ENCODE results near the gene CDH13. TPM values are rescaled to one million over a fixed set of nuclear protein-coding genes. Genes with fewer than 3 reads are reported as not detected.
A peak's percentile ranks its signal among the peaks of the same experiment; 100 is the strongest.

The CDH13 gene
- total and polyA plus RNA-seq, 2 donors (not counting 3 experiments of a cell fraction or from before 2014, with no cell fraction given) = 96.6 to 124 TPM

DNA sequence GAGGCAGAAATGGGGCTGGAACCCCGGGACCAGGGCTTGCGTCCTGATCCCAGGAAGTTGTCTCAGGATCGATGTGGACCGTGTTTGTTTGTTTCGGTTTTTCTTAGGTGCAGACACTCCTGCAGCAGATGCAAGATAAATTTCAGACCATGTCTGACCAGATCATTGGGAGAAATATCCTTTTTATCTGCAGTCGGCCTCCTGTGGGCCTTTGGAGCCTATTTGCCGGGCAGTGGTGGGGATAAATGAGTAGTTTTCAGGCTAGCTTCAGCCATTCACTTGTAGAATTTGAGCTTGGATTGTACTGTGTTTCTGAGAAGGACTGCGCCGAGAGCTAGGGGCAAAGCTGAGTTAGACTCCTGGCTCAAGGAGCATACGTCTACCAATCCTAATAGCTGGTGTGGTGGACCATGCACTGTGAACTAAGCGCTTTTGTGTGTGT is 1181.8 kb downstream of the CDH13 start:
- Histone ChIP-seq H3K9me3 (replicated peaks; ENCODE audit: control insufficient read depth, insufficient read depth, low read length) (no peaks in the 10 kb centered on the region), H2AFZ (ENCODE audit: low read depth, low read length) (no peak overlapping the region), H3K4me1 (ENCODE audit: control insufficient read depth, extremely low read depth, insufficient read depth, low read length) (peaks cover 9% of the 10 kb centered on the region), H4K20me1 (replicated peaks; ENCODE audit: control insufficient read depth, extremely low read depth, insufficient read depth, low read length) (no peaks in the 10 kb centered on the region), H3K4me3 (replicated peaks in 1 of 3; ENCODE audit: insufficient read depth in 1 of 3, low read depth in 1 of 3, low read length in 3 of 3) (peak overlapping the region; percentile 38 to 94 (median 66)), H3K4me2 (ENCODE audit: insufficient read depth, low read length) (peak overlapping the region; percentile 89), H3K27me3 (ENCODE audit: control insufficient read depth in 2 of 2, insufficient read depth in 2 of 2, low read length in 2 of 2) (no peaks in the 10 kb centered on the region), H3K27ac (ENCODE audit: insufficient read depth, low read depth, low read length) (peak overlapping the region; percentile 32), H3K9me1 (replicated peaks; ENCODE audit: control insufficient read depth, extremely low read depth, insufficient read depth, low read length) (no peaks in the 10 kb centered on the region), H3K9ac (replicated peaks; ENCODE audit: extremely low read depth, insufficient read depth, low read length) (peak overlapping the region; percentile 72), H3K79me2 (ENCODE audit: control insufficient read depth, insufficient read depth, low read length) (peaks cover 14% of the 10 kb centered on the region), H3K36me3 (ENCODE audit: control insufficient read depth in 2 of 2, extremely low read depth in 1 of 2, insufficient read depth in 2 of 2, low read length in 2 of 2) (peaks cover 0 to 3% of the 10 kb centered on the region in 2 experiments)
- TF ChIP-seq GATA2 (IDR thresholded peaks at IDR 0.05; ENCODE audit: insufficient read depth, insufficient read length, low read depth, low read length) (no peak), EZH2 (IDR thresholded peaks at IDR 0.05; ENCODE audit: borderline replicate concordance, low read depth, low read length, severe bottlenecking) (no peak), FOS (IDR thresholded peaks at IDR 0.05; ENCODE audit: borderline replicate concordance, insufficient read depth, low read length) (no peak), POLR2A (IDR thresholded peaks at IDR 0.05; ENCODE audit: low read depth, low read length) (no peak), POLR2AphosphoS5 (IDR thresholded peaks at IDR 0.05; ENCODE audit: insufficient read depth, low read depth, low read length) (no peak), JUN (IDR thresholded peaks at IDR 0.05; ENCODE audit: borderline replicate concordance, insufficient read depth, insufficient read length, low read depth) (no peak), MYC (IDR thresholded peaks at IDR 0.05; ENCODE audit: low read depth, low read length) (no peak)
- TF ChIP-seq, protein P1, sequence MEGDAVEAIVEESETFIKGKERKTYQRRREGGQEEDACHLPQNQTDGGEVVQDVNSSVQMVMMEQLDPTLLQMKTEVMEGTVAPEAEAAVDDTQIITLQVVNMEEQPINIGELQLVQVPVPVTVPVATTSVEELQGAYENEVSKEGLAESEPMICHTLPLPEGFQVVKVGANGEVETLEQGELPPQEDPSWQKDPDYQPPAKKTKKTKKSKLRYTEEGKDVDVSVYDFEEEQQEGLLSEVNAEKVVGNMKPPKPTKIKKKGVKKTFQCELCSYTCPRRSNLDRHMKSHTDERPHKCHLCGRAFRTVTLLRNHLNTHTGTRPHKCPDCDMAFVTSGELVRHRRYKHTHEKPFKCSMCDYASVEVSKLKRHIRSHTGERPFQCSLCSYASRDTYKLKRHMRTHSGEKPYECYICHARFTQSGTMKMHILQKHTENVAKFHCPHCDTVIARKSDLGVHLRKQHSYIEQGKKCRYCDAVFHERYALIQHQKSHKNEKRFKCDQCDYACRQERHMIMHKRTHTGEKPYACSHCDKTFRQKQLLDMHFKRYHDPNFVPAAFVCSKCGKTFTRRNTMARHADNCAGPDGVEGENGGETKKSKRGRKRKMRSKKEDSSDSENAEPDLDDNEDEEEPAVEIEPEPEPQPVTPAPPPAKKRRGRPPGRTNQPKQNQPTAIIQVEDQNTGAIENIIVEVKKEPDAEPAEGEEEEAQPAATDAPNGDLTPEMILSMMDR (IDR thresholded peaks at IDR 0.05; ENCODE audit: extremely low read depth in 1 of 2, insufficient read depth in 1 of 2, low read depth in 1 of 2, low read length in 2 of 2) = no peak
- TF ChIP-seq, protein P2, sequence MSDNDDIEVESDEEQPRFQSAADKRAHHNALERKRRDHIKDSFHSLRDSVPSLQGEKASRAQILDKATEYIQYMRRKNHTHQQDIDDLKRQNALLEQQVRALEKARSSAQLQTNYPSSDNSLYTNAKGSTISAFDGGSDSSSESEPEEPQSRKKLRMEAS (IDR thresholded peaks at IDR 0.05; ENCODE audit: insufficient read depth, insufficient read length) = no peak
- DNase-seq (ENCODE audit: low read depth, low spot score) (peak; percentile 12), FAIRE-seq (peak; percentile 79)
- dilution Hi-C loops (cut with MboI; ENCODE audit: extremely low pct_ligation_motif_present, low sequenced_read_pairs) = no loop called here
- intact Hi-C loops (cut with micrococcal nuclease) = loop anchor here (2.0 kb wide), 1 partner anchor 28 kb away; no protein-coding TSS in a partner anchor
- POLR2A ChIA-PET = interaction anchor here (0.6 kb wide), 1 partner anchor 452 kb away, joined by 6 read pairs; no protein-coding TSS in a partner anchor
- BruUV-seq (replicated peaks) = TSS peak; percentile 37
- CTCF ChIA-PET = interaction anchor here (1.6 kb wide), 1 partner anchor 18 kb away, joined by 3 read pairs; no protein-coding TSS in a partner anchor

Measured in endothelial cell of umbilical vein (primary cell).